NCI-H446 treated with DMSO at 0.1 percent for 48 hours (cell line): ENCODE results near the gene LRRC26.
"Not testable (repeated sequence)": the region's sequence is repeated elsewhere in the genome, so short reads cannot be mapped to it uniquely, and the experiment has no call there.

Source experiments
- DNase-seq: peaks from one replicate; lab custom pipeline; 2025; lab: John Stamatoyannopoulos, UW

Gene LRRC26

DNA sequence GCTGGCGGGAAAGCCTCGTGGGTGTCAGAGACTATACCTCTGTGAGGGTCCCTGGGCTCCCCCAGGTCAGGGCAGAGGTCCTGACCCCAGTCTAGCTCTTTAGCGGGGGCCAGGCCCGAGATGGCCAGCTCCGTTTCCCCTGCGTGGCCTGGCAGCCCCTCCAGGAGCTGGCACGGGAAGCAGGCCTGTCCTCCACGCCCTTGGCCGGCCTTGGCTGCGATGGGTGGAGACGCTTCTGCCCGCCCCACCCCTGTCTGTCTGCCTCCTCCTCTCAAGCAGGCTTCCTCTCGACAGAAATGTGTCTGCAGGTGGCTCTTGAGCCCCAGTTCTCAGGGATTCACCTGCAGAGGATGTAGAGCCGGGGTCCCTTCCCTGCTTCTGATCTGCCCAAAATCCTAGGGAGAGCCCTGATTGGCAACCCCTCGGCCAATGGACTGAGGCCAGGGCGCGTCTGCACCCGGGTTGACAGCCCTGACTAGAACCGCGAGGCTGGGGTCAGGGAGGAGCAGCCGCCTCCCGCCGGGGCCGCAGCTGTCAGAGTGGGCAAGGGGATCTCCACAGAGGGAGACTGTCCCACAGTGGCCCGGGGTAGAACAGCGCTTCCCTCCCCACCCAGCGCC is 33.5 kb downstream of the LRRC26 start:
- DNase-seq, result no peak

DNA sequence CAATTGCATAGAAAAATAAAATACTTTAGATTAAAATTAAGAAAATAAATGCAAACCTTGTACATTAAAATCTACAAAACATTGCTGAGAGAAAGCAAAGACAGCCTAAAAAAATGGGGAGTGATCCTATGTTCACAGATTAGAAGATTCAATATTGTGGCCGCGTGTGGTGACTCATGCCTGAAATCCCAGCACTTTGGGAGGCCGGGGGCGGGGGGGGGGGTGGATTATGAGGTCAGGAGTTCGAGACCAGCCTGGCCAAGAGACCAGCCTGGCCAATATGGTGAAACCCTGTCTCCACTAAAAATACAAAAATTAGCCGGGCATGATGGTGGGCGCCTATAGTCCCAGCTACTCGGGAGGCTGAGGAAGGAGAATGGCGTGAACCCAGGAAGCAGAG is 34.7 kb downstream of the LRRC26 start:
- not testable (repeated sequence) for DNase-seq

DNA sequence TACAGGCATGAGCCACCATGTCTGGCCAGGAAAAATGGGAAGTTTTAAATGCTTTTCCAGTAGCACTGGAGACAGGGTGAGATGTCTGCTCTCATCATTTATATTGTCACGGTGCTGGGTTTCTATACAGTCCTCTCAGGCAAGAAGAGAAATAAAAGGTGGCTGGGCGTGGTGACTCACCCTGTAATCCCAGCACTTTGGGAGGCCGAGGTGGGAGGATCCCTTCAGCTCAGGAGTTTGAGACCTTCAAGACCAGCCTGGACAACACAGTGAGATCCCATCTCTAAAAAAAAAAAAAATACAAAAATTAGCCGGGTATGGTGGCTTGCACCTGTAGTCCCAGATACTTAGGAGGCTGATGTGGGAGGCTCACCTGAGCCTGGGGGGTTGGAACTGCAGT is 35.7 kb downstream of the LRRC26 start:
- DNase-seq, result no peak

DNA sequence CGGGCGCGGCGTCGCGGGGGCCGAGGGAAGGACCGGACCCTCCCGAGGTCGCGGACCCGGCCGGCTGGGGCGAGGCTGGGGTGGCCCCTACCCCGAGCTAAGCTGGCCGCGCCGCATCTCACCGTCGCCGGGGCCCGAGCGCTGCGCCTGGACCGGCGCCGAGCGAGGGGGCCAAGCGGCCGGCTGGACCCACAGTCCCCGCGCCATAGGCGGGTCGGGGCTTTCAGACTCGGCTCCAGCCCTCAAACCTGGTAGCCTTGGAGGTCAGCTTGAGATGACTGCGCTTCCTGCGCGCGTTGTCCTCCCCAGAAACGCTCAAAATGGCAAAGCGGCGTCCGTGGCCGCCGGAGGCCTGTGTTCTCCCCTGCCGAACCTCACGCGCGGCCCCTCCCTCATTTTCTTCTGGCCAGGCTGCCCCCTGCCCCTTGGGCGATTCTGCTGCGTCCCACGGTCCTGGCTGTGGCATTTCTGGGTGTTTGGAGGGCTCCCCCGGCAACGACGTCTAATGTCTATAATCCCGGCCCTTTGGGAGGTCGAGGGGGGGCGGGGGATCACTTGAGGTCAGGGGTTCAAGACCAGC is 39.6 kb downstream of the LRRC26 start:
- DNase-seq, result no peak

DNA sequence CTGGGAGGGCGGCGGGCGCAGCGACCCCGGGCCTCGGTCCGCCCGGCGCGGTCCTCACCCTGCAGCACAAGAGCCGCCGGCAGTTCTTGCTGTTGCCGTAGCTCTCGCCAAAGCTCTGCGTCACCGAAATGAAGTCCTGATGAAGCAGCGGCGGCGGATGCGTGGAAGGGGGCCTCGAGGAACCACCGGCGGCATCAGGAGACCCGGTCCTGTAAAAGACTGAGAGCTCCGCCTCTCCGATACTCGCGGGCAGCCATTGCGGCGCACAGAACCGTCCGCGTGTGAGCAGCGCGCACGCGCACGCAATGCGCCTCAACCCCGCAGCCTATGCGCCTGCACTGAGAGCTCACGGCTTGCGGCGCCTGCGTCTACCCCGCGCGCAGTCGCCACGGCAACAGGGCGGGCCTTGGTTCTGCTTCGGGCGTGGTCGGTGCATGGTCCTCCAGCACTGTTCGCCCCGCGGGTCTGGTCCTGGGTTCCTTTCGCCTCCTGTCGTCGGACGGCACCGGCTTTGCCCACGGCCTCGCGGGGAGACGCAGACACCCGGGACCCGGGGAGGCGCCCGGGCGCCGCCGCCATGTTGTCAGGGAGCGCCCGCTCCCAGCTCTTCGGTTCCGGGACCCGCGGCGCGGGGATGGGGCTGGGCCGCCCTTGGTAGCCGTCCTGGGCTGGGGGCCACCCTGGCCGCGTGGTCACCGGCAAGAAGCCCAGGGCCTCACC is 40.2 kb downstream of the LRRC26 start:
- DNase-seq, result peak; percentile 69

GRCh38 chr9:137128862-137129455 is 40.9 kb downstream of the LRRC26 start:
- no peak for DNase-seq

- DNase-seq, result no peak
Observed at GRCh38 chr9:137128158-137128861, 41.5 kb downstream of the LRRC26 start.

DNA sequence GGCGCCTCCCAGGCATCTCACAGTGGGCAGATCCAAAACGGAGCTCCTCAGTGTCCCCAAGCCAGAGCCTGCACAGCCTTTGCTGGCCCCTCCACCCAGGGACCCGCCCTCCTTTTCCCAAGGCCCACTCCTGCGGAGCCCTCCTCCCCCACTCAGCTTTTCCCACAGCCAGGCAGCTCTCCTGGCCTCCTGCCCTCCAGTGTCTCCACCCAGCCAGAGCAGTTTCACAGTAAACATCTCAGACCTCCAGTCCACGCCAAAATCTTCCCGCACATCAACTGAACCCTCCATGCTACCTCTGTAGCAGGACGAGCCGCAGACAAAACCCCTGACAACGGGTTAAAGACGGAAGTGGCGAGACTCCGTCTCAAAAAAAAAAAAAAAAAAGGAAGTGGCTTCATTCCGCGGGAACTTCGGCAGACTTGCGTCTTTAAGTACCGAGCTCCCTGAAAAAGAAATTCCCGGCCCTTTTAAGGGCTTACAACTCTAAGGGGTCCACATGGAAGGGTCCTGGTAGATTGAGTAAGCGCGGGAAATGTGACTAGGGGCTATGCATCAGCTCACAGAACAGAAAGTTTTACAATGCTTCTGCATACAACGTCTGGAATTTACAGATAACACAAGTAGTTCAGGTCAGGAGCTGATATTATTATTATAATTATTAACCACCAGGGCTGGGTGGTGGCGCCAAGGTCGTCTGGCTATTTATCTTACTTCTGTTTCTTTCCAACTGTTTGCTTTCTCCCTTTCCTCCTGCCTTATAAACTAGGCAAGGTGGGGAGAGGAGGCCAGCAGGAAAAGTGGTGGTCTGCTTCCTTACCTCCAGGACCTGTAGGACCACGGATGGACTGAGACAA is 42.3 kb downstream of the LRRC26 start:
- no peak for DNase-seq

DNA sequence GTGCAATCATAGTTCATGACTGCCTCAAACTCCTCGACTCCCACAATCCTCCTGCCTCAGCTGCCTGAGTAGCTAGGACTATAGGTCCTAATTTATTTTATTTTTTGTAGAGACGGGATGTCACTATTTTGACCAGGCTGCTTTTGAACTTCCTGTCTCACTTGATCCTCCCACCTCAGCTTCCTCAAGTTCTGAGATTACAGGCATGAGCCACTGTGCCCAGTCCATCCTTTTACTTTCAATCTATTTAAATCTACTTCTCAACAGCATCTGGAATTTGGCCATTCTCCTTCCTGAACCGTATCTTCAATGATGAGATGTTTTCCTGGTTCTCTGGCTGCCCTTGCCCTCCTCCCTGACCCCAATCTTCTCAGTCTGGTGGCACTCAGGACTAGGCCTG is 43.1 kb downstream of the LRRC26 start:
- DNase-seq, result no peak

GRCh38 chr9:137123952-137124462 is 45.8 kb downstream of the LRRC26 start:
- not testable (repeated sequence) for DNase-seq

GRCh38 chr9:137123468-137123837 is 46.4 kb downstream of the LRRC26 start:
- no peak for DNase-seq

DNA sequence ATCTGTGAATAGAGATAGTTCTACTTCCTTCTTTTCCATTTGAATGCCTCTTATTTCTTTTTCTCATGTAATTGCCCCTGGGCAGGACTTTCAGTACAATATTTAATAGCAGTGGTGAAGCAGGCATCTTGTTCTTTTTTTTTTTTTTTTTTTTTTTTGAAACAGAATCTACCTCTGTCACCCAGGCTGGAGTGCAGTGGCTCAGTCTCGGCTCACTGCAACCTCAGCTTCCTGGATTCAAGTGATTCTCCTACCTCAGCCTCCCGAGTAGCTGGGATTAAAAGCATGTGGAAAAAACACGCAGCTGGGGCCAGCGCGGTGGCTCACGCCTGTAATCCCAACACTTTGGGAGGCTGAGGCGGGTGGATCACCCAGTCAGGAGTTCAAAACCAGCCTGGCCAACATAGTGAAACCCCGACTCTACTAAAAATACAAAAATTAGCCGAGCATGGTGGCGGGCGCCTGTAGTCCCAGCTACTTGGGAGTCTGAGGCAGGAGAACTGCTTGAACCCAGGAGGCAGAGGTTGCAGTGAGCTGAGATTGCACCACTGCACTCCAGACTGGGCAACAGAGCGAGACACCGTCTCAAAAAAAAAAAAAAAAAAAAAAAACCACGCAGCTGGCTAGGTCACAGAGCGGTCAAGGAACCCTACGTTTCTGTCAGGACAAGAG is 46.9 kb downstream of the LRRC26 start:
- DNase-seq, result not testable (repeated sequence)

DNA sequence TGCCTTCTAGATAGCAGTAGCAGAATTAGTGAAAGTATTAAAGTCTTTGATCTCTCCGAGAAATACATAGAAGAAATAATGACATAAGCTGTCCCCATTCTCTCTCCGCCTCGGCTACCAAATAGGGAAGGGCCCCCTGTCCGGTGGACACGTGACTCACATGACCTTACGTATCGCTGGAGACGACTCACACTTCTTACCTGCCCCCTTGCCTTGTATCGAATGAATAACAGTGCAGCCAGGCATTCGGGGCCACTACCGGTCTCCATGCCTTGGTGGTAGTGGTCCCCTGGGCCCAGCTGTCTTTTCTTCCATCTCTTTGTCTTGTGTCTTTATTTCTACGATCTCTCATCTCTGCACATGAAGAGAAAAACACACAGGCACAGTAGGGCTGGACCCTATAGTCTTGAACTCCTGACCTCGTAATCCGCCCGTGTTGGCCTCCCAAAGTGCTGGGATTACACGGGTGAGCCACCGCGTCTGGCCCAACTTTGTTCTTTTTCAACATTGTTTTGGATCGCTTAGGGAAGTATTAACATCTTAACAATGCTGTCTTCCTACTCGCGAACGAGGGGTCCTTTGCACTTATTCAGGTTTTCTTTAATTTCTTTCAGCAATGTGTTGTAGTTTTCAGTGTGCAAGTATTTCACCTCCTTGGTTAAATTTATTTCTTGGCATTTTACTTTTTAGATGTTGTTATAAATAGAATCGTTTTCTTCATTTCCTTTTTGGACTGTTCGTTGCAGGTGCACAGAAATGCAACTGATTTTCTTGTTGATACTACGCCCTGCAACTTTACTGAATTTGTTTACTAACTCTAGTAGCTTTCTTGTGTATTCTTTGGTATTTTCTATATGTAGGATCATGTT is 47.7 kb downstream of the LRRC26 start:
- DNase-seq, result not testable (repeated sequence)
